Measurements from ENCODE around the gene C14orf132.

GRCh38 chr14:96058576-96059200 is 19.5 kb downstream of the C14orf132 start:
- TF ChIP-seq CTCF (IDR thresholded peaks at IDR 0.05) (no peak), POLR2A (IDR thresholded peaks at IDR 0.05) (no peak)
